BJ (cell line): ENCODE results near the gene NAV2. TPM values are rescaled to one million over a fixed set of nuclear protein-coding genes. Genes with fewer than 3 reads are reported as not detected.

Experiments
- CTCF ChIA-PET: fragments of 350-600 bp; formaldehyde crosslinking; extraction: SDS; loops from one replicate; lab custom pipeline; 2021; ENCODE audit warnings: antibody characterized with exemption, inconsistent platforms; lab: Yijun Ruan, JAX
- POLR2A ChIA-PET: fragments of 300-600 bp; sonication (Branson Sonifier 250); formaldehyde crosslinking; extraction: SDS; loops from one replicate; lab custom pipeline; 2021; ENCODE audit warnings: antibody characterized with exemption; lab: Charles Lee
- DNase-seq: peaks from one replicate; pipeline ENCODE4 v3.0.0-alpha.2; 2011; ENCODE audit warnings: low read depth
- H3K27me3 ChIP-seq: 2 replicates; pipeline ENCODE4 v1.6.0; 2011; ENCODE audit warnings: low read length; ENCODE audit not compliant: control insufficient read depth, insufficient read depth
- H3K36me3 ChIP-seq: 2 replicates; pipeline ENCODE4 v1.5.1; 2011; ENCODE audit warnings: low read length; ENCODE audit not compliant: control insufficient read depth, insufficient read depth
- H3K4me3 ChIP-seq: 2 replicates; pipeline ENCODE4 v1.5.1; 2011; ENCODE audit warnings: low read depth, mild to moderate bottlenecking, control low read depth, low read length
- CTCF ChIP-seq: IDR thresholded peaks from 2 replicates; pipeline ENCODE4 v1.5.1; 2011; ENCODE audit warnings: low read depth, mild to moderate bottlenecking, control low read depth, inconsistent platforms, low read length, moderate library complexity; ENCODE audit not compliant: insufficient read depth
- polyA plus RNA-seq: library from polyadenylated mRNA; depleted of rRNA; stranded (reverse); fragments of >200 nt; gene quantifications from 2 replicates; pipeline ENCODE4 v1.2.3, GENCODE V29; 2011

Gene NAV2
- polyA plus RNA-seq, 1 experiment = 6.1 TPM

GRCh38 chr11:19669511-19669910 lies 43.1 kb upstream of the NAV2 start:
- Histone ChIP-seq H3K36me3 (no peaks in the 10 kb centered on the region), H3K4me3 (no peak overlapping the region), H3K27me3 (no peaks in the 10 kb centered on the region)
- TF ChIP-seq CTCF = no peak
- ChIA-PET POLR2A (no interaction called here), CTCF (interaction anchor here (0.7 to 2.0 kb wide), 2 partner anchors 13 to 297 kb away, joined by 3 to 6 read pairs; no protein-coding TSS in a partner anchor)
- no peak for DNase-seq

GRCh38 chr11:19670030-19670791 lies 42.4 kb upstream of the NAV2 start:
- ChIA-PET POLR2A (no interaction called here), CTCF (interaction anchor here (2.0 kb wide), 1 partner anchor 13 kb away, joined by 6 read pairs; no protein-coding TSS in a partner anchor)
- no peaks in the 10 kb centered on the region for H3K36me3 ChIP-seq
- no peak for TF ChIP-seq CTCF
- no peaks in the 10 kb centered on the region for H3K27me3 ChIP-seq
- no peak for DNase-seq
- H3K4me3 ChIP-seq = no peak overlapping the region

GRCh38 chr11:19672586-19673206 lies 39.9 kb upstream of the NAV2 start:
- DNase-seq = no peak
- POLR2A ChIA-PET = no interaction called here

GRCh38 chr11:19673924-19674729 lies 38.5 kb upstream of the NAV2 start:
- Histone ChIP-seq H3K36me3 (no peaks in the 10 kb centered on the region), H3K4me3 (no peak overlapping the region), H3K27me3 (no peaks in the 10 kb centered on the region)
- CTCF ChIA-PET = no interaction called here
- POLR2A ChIA-PET = no interaction called here
- no peak for TF ChIP-seq CTCF
- no peak for DNase-seq

More at GRCh38 chr11:19672586-19673206, 39.9 kb upstream of the NAV2 start:
- H3K36me3 ChIP-seq = no peaks in the 10 kb centered on the region
- TF ChIP-seq CTCF = no peak
- no peaks in the 10 kb centered on the region for H3K27me3 ChIP-seq
- CTCF ChIA-PET = no interaction called here
- no peak overlapping the region for H3K4me3 ChIP-seq

- no peak for DNase-seq
- CTCF ChIA-PET = no interaction called here
- Histone ChIP-seq H3K4me3 (no peak overlapping the region), H3K27me3 (no peaks in the 10 kb centered on the region), H3K36me3 (no peaks in the 10 kb centered on the region)
- POLR2A ChIA-PET = no interaction called here
- no peak for TF ChIP-seq CTCF
These were observed 37.8 kb upstream of the NAV2 start for GRCh38 chr11:19674836-19675235.
